WTC11 (cell line): ENCODE results near the gene ORC4. TPM values are rescaled to one million over a fixed set of nuclear protein-coding genes. Genes with fewer than 3 reads are reported as not detected.

Source experiments
- ATAC-seq: fragments of 200-7000 bp; cut with Tn5 transposase; 2 replicates; pipeline ENCODE4 v1.10.0; 2021; ENCODE audit warnings: mild to moderate bottlenecking, moderate library complexity
- CTCF ChIA-PET: fragments of 300-600 bp; sonication (Branson Sonifier 250); formaldehyde crosslinking; loops from one replicate; lab custom pipeline; 2021; ENCODE audit warnings: antibody characterized with exemption; lab: Charles Lee
- POLR2A ChIA-PET: fragments of 350-600 bp; sonication (Branson Sonifier 250); formaldehyde crosslinking; loops from one replicate; lab custom pipeline; 2021; ENCODE audit warnings: antibody characterized with exemption; lab: Charles Lee
- DNase-seq: peaks from one replicate; pipeline ENCODE4 v3.0.0; 2021; ENCODE audit warnings: low spot score
- H3K27ac Mint-ChIP-seq: 2 replicates; pipeline ENCODE4 v1.8.0; 2021; ENCODE audit warnings: mixed read lengths
- H3K27me3 Mint-ChIP-seq: 2 replicates; pipeline ENCODE4 v1.8.0; 2021; ENCODE audit warnings: low read depth, mild to moderate bottlenecking, moderate library complexity, mixed read lengths
- H3K36me3 Mint-ChIP-seq: 2 replicates; pipeline ENCODE4 v1.8.0; 2021; ENCODE audit warnings: mixed read lengths
- H3K4me1 Mint-ChIP-seq: 2 replicates; pipeline ENCODE4 v1.8.0; 2022; ENCODE audit warnings: mixed read lengths
- H3K4me3 Mint-ChIP-seq: 2 replicates; pipeline ENCODE4 v1.8.0; 2021; ENCODE audit warnings: mild to moderate bottlenecking, moderate library complexity, mixed read lengths
- H3K9me3 Mint-ChIP-seq: 2 replicates; pipeline ENCODE4 v1.8.0; 2021; ENCODE audit warnings: mixed read lengths
- EMX1 ChIP-seq: fragments of 250-450 bp; sonication (Bioruptor Pico); IDR thresholded peaks from 2 replicates; pipeline ENCODE4 v1.8.0; 2021; ENCODE audit warnings: mild to moderate bottlenecking
- ESRRA ChIP-seq: sonication (generic); formaldehyde crosslinking; IDR thresholded peaks from 2 replicates; pipeline ENCODE4 v1.8.1; 2022; ENCODE audit warnings: mild to moderate bottlenecking, missing genetic modification reagents, borderline replicate concordance
- JUN ChIP-seq: sonication (generic); formaldehyde crosslinking; IDR thresholded peaks from 2 replicates; pipeline ENCODE4 v1.8.0; 2023; ENCODE audit warnings: mild to moderate bottlenecking, missing genetic modification reagents
- KAT7 ChIP-seq: sonication (generic); formaldehyde crosslinking; IDR thresholded peaks from 2 replicates; pipeline ENCODE4 v1.8.1; 2023; ENCODE audit warnings: missing genetic modification reagents, mild to moderate bottlenecking, borderline replicate concordance
- MYBL2 ChIP-seq: sonication (generic); formaldehyde crosslinking; IDR thresholded peaks from 2 replicates; pipeline ENCODE4 v1.8.1; 2023; ENCODE audit warnings: mild to moderate bottlenecking, moderate library complexity, missing genetic modification reagents
- NR2C2 ChIP-seq: sonication (generic); formaldehyde crosslinking; IDR thresholded peaks from 2 replicates; pipeline ENCODE4 v1.8.0; 2022; ENCODE audit warnings: mild to moderate bottlenecking, missing genetic modification reagents
- NR3C1 ChIP-seq: sonication (generic); formaldehyde crosslinking; conservative IDR thresholded peaks from 2 replicates; pipeline ENCODE4 v1.8.1; 2023; ENCODE audit warnings: low read depth, mild to moderate bottlenecking, missing genetic modification reagents
- TEAD4 ChIP-seq: sonication (generic); formaldehyde crosslinking; IDR thresholded peaks from 2 replicates; pipeline ENCODE4 v1.8.0; 2022; ENCODE audit warnings: mild to moderate bottlenecking, missing genetic modification reagents
- TP53 ChIP-seq: sonication (generic); formaldehyde crosslinking; IDR thresholded peaks from 2 replicates; pipeline ENCODE4 v1.8.1; 2023; ENCODE audit warnings: mild to moderate bottlenecking, missing genetic modification reagents
- ZMAT4 ChIP-seq: fragments of 250-450 bp; sonication (Bioruptor Pico); IDR thresholded peaks from 2 replicates; pipeline ENCODE4 v1.9.0; 2021; ENCODE audit warnings: mild to moderate bottlenecking
- ZNF219 ChIP-seq: sonication (generic); formaldehyde crosslinking; IDR thresholded peaks from 2 replicates; pipeline ENCODE4 v1.8.0; 2023; ENCODE audit warnings: missing genetic modification reagents, mild to moderate bottlenecking, borderline replicate concordance
- ZNF317 ChIP-seq: sonication (generic); formaldehyde crosslinking; IDR thresholded peaks from 2 replicates; pipeline ENCODE4 v1.8.1; 2023; ENCODE audit warnings: low read depth, mild to moderate bottlenecking, moderate library complexity, missing genetic modification reagents, borderline replicate concordance
- total RNA-seq: library from RNA; stranded (reverse); gene quantifications from 3 replicates; pipeline ENCODE4 v1.2.3, GENCODE V29; 2021
- TF ChIP-seq, protein P1 (sequence below): sonication (generic); formaldehyde crosslinking; IDR thresholded peaks from 2 replicates; pipeline ENCODE4 v1.8.1; 2022; ENCODE audit warnings: low read depth, missing genetic modification reagents, borderline replicate concordance
- TF ChIP-seq, protein P2 (sequence below): sonication (generic); formaldehyde crosslinking; IDR thresholded peaks from 2 replicates; pipeline ENCODE4 v1.8.1; 2023; ENCODE audit warnings: mild to moderate bottlenecking, moderate library complexity, missing genetic modification reagents
- TF ChIP-seq, protein P3 (sequence below): fragments of 250-450 bp; sonication (Bioruptor Pico); IDR thresholded peaks from 2 replicates; pipeline ENCODE4 v1.9.0; 2021; ENCODE audit warnings: mild to moderate bottlenecking
- TF ChIP-seq, protein P4 (sequence below): sonication (generic); formaldehyde crosslinking; IDR thresholded peaks from 2 replicates; pipeline ENCODE4 v1.8.1; 2022; ENCODE audit warnings: low read depth, mild to moderate bottlenecking, moderate library complexity, missing genetic modification reagents, borderline replicate concordance

The ORC4 gene
- total RNA-seq, 1 experiment from 2014 or later, result 57.9 TPM

- TF ChIP-seq, protein P1, sequence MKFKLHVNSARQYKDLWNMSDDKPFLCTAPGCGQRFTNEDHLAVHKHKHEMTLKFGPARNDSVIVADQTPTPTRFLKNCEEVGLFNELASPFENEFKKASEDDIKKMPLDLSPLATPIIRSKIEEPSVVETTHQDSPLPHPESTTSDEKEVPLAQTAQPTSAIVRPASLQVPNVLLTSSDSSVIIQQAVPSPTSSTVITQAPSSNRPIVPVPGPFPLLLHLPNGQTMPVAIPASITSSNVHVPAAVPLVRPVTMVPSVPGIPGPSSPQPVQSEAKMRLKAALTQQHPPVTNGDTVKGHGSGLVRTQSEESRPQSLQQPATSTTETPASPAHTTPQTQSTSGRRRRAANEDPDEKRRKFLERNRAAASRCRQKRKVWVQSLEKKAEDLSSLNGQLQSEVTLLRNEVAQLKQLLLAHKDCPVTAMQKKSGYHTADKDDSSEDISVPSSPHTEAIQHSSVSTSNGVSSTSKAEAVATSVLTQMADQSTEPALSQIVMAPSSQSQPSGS (CRISPR knock-in tag), result no peak
- TF ChIP-seq KAT7 (CRISPR knock-in tag) (no peak), EMX1 (CRISPR knock-in tag) (no peak), TP53 (CRISPR knock-in tag) (no peak), ZNF219 (CRISPR knock-in tag) (no peak), JUN (CRISPR knock-in tag) (no peak), ZNF317 (CRISPR knock-in tag) (no peak), ZMAT4 (CRISPR knock-in tag) (no peak), NR3C1 (CRISPR knock-in tag) (no peak)
- TF ChIP-seq, protein P2, sequence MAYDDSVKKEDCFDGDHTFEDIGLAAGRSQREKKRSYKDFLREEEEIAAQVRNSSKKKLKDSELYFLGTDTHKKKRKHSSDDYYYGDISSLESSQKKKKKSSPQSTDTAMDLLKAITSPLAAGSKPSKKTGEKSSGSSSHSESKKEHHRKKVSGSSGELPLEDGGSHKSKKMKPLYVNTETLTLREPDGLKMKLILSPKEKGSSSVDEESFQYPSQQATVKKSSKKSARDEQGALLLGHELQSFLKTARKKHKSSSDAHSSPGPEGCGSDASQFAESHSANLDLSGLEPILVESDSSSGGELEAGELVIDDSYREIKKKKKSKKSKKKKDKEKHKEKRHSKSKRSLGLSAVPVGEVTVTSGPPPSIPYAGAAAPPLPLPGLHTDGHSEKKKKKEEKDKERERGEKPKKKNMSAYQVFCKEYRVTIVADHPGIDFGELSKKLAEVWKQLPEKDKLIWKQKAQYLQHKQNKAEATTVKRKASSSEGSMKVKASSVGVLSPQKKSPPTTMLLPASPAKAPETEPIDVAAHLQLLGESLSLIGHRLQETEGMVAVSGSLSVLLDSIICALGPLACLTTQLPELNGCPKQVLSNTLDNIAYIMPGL (CRISPR knock-in tag), result no peak
Observed at GRCh38 chr2:147924647-147925046, 95.9 kb downstream of the ORC4 start (continued).

GRCh38 chr2:147923846-147924245 lies 96.7 kb downstream of the ORC4 start:
- no peak overlapping the region for H3K27ac Mint-ChIP-seq
- no peak for ATAC-seq
- H3K4me3 Mint-ChIP-seq, result no peak overlapping the region
- CTCF ChIA-PET, result no interaction called here
- H3K9me3 Mint-ChIP-seq, result no peaks in the 10 kb centered on the region
- POLR2A ChIA-PET, result no interaction called here
- no peaks in the 10 kb centered on the region for H3K27me3 Mint-ChIP-seq
- DNase-seq, result no peak
- H3K36me3 Mint-ChIP-seq, result peaks cover 3% of the 10 kb centered on the region; the same call in 1 of the 2 replicates
- H3K4me1 Mint-ChIP-seq, result no peaks in the 10 kb centered on the region
- TF ChIP-seq MYBL2, result no peak
- TF ChIP-seq NR2C2, result no peak
- TF ChIP-seq, protein P3, sequence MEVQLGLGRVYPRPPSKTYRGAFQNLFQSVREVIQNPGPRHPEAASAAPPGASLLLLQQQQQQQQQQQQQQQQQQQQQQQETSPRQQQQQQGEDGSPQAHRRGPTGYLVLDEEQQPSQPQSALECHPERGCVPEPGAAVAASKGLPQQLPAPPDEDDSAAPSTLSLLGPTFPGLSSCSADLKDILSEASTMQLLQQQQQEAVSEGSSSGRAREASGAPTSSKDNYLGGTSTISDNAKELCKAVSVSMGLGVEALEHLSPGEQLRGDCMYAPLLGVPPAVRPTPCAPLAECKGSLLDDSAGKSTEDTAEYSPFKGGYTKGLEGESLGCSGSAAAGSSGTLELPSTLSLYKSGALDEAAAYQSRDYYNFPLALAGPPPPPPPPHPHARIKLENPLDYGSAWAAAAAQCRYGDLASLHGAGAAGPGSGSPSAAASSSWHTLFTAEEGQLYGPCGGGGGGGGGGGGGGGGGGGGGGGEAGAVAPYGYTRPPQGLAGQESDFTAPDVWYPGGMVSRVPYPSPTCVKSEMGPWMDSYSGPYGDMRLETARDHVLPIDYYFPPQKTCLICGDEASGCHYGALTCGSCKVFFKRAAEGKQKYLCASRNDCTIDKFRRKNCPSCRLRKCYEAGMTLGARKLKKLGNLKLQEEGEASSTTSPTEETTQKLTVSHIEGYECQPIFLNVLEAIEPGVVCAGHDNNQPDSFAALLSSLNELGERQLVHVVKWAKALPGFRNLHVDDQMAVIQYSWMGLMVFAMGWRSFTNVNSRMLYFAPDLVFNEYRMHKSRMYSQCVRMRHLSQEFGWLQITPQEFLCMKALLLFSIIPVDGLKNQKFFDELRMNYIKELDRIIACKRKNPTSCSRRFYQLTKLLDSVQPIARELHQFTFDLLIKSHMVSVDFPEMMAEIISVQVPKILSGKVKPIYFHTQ (CRISPR knock-in tag), result no peak
- TF ChIP-seq, protein P1 (CRISPR knock-in tag), result no peak
- TF ChIP-seq TEAD4 (CRISPR knock-in tag), result no peak
- TF ChIP-seq, protein P4, sequence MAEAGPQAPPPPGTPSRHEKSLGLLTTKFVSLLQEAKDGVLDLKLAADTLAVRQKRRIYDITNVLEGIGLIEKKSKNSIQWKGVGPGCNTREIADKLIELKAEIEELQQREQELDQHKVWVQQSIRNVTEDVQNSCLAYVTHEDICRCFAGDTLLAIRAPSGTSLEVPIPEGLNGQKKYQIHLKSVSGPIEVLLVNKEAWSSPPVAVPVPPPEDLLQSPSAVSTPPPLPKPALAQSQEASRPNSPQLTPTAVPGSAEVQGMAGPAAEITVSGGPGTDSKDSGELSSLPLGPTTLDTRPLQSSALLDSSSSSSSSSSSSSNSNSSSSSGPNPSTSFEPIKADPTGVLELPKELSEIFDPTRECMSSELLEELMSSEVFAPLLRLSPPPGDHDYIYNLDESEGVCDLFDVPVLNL (CRISPR knock-in tag), result no peak
- no peak for TF ChIP-seq TP53 (CRISPR knock-in tag)
- TF ChIP-seq ESRRA, result no peak
- no peak for TF ChIP-seq ZMAT4 (CRISPR knock-in tag)
